ENCODE measurements around the gene CHRND. TPM values are rescaled to one million over a fixed set of nuclear protein-coding genes. Genes with fewer than 3 reads are reported as not detected.

The CHRND gene
- total and polyA plus RNA-seq, 4 experiments from 2014 or later: not detected

GRCh38 chr2:232538671-232539070 is 12.7 kb downstream of the CHRND start:
- Mint-ChIP-seq H3K27ac (no peak overlapping the region), H3K27me3 (peaks cover 3 to 16% of the 10 kb centered on the region in 2 donors), H3K9me3 (peaks cover 0 to 3% (median 0%) of the 10 kb centered on the region in 8 donors), H3K4me3 (no peak overlapping the region), H3K36me3 (peaks cover 0 to 3% of the 10 kb centered on the region in 2 donors), H3K4me1 (peaks cover 3 to 19% (median 5%) of the 10 kb centered on the region in 4 donors)
- no peaks in the 10 kb centered on the region for H3K4me1 ChIP-seq (ENCODE audit: insufficient read depth, low read length)
- no peaks in the 10 kb centered on the region for H3K36me3 ChIP-seq (ENCODE audit: insufficient read depth, low read length)
- CTCF ChIA-PET (ENCODE audit: partially characterized antibody): no interaction called here
- H3K4me3 ChIP-seq (ENCODE audit: low read length in 2 of 2): no peak overlapping the region
- intact Hi-C loops (cut with micrococcal nuclease): no loop called here
- no peak overlapping the region for H3K27ac ChIP-seq (ENCODE audit: low read depth, low read length)
- H3K9me3 ChIP-seq (ENCODE audit: control insufficient read depth in 1 of 2, low read length in 2 of 2): no peaks in the 10 kb centered on the region
- no peaks in the 10 kb centered on the region for H3K27me3 ChIP-seq (ENCODE audit: insufficient read depth, low read length)
- DNase-seq: no peak
- POLR2A ChIA-PET (ENCODE audit: partially characterized antibody): interaction anchor here (0.6 kb wide), 1 partner anchor 12 kb away, joined by 3 read pairs; no protein-coding TSS in a partner anchor

- ChIA-PET CTCF (ENCODE audit: partially characterized antibody) (no interaction called here), POLR2A (ENCODE audit: partially characterized antibody) (interaction anchor here (0.9 to 1.3 kb wide), 2 partner anchors 9 to 11 kb away, joined by 3 to 4 read pairs; partner anchors contain the start of genes EIF4E2 and TIGD1)
- Mint-ChIP-seq H3K27ac (peak within 1 kb of the TSS in 1 of 7 donors; percentile 80), H3K4me1 (peaks cover 4 to 25% (median 8%) of the 10 kb centered on the region in 4 donors), H3K9me3 (peaks cover 0 to 3% (median 0%) of the 10 kb centered on the region in 8 donors), H3K4me3 (no peak within 1 kb of the TSS), H3K27me3 (peaks cover 3 to 16% of the 10 kb centered on the region in 2 donors), H3K36me3 (peaks cover under 1 to 6% of the 10 kb centered on the region in 2 donors)
- DNase-seq: no peak
- Histone ChIP-seq H3K36me3 (ENCODE audit: insufficient read depth, low read length) (no peaks in the 10 kb centered on the region), H3K27me3 (ENCODE audit: insufficient read depth, low read length) (no peaks in the 10 kb centered on the region), H3K27ac (ENCODE audit: low read depth, low read length) (no peak within 1 kb of the TSS), H3K4me3 (ENCODE audit: low read length in 2 of 2) (no peak within 1 kb of the TSS), H3K9me3 (ENCODE audit: control insufficient read depth in 1 of 2, low read length in 2 of 2) (no peaks in the 10 kb centered on the region), H3K4me1 (ENCODE audit: insufficient read depth, low read length) (no peaks in the 10 kb centered on the region)
- intact Hi-C loops (cut with micrococcal nuclease): no loop called here
Observed at GRCh38 chr2:232539298-232540231, 13.6 kb downstream of the CHRND start, which contains the start of gene CHRNG. Gene CHRNG (plus strand): TSS chr2:232539692. CDS start chr2:232539748, 56 bp downstream.

- Mint-ChIP-seq H3K36me3 (peaks cover 3 to 6% of the 10 kb centered on the region in 2 donors), H3K4me3 (no peak overlapping the region), H3K9me3 (peaks cover 0 to 3% (median 0%) of the 10 kb centered on the region in 8 donors), H3K27ac (peak overlapping the region in 1 of 7 donors; percentile 80), H3K4me1 (peaks cover 5 to 29% (median 12%) of the 10 kb centered on the region in 4 donors), H3K27me3 (peaks cover 3 to 16% of the 10 kb centered on the region in 2 donors)
- Histone ChIP-seq H3K4me3 (ENCODE audit: low read length in 2 of 2) (no peak overlapping the region), H3K9me3 (ENCODE audit: control insufficient read depth in 1 of 2, low read length in 2 of 2) (no peaks in the 10 kb centered on the region), H3K4me1 (ENCODE audit: insufficient read depth, low read length) (no peaks in the 10 kb centered on the region), H3K36me3 (ENCODE audit: insufficient read depth, low read length) (no peaks in the 10 kb centered on the region), H3K27ac (ENCODE audit: low read depth, low read length) (no peak overlapping the region), H3K27me3 (ENCODE audit: insufficient read depth, low read length) (no peaks in the 10 kb centered on the region)
- no peak for DNase-seq
- intact Hi-C loops (cut with micrococcal nuclease): no loop called here
- CTCF ChIA-PET (ENCODE audit: partially characterized antibody): no interaction called here
- POLR2A ChIA-PET (ENCODE audit: partially characterized antibody): no interaction called here
Observed at GRCh38 chr2:232540441-232541041, 14.6 kb downstream of the CHRND start.

GRCh38 chr2:232541195-232541960 is 15.4 kb downstream of the CHRND start:
- H3K27me3 Mint-ChIP-seq: peaks cover 2 to 9% of the 10 kb centered on the region in 2 donors
- H3K4me3 ChIP-seq (ENCODE audit: low read length in 2 of 2): no peak overlapping the region
- DNase-seq: no peak
- peaks cover 0 to 3% (median 0%) of the 10 kb centered on the region in 8 donors for H3K9me3 Mint-ChIP-seq
- H3K4me1 Mint-ChIP-seq: peaks cover 10 to 36% (median 18%) of the 10 kb centered on the region in 4 donors
- peaks cover 8 to 10% of the 10 kb centered on the region in 2 donors for H3K36me3 Mint-ChIP-seq
- H3K4me3 Mint-ChIP-seq: no peak overlapping the region
- H3K9me3 ChIP-seq (ENCODE audit: control insufficient read depth in 1 of 2, low read length in 2 of 2): no peaks in the 10 kb centered on the region
- intact Hi-C loops (cut with micrococcal nuclease): no loop called here
- ChIA-PET POLR2A (ENCODE audit: partially characterized antibody) (no interaction called here), CTCF (ENCODE audit: partially characterized antibody) (no interaction called here)
- peak overlapping the region in 1 of 7 donors; percentile 48 for H3K27ac Mint-ChIP-seq
- no peaks in the 10 kb centered on the region for H3K4me1 ChIP-seq (ENCODE audit: insufficient read depth, low read length)
- no peak overlapping the region for H3K27ac ChIP-seq (ENCODE audit: low read depth, low read length)
- no peaks in the 10 kb centered on the region for H3K27me3 ChIP-seq (ENCODE audit: insufficient read depth, low read length)
- H3K36me3 ChIP-seq (ENCODE audit: insufficient read depth, low read length): no peaks in the 10 kb centered on the region

- H3K36me3 Mint-ChIP-seq: peaks cover 12 to 13% of the 10 kb centered on the region in 2 donors
- POLR2A ChIA-PET (ENCODE audit: partially characterized antibody): no interaction called here
- H3K27ac Mint-ChIP-seq: peak overlapping the region in 1 of 7 donors; percentile 46
Observed at GRCh38 chr2:232541961-232542714, 16.2 kb downstream of the CHRND start.

GRCh38 chr2:232542715-232543467 is 16.9 kb downstream of the CHRND start:
- H3K9me3 ChIP-seq (ENCODE audit: control insufficient read depth in 1 of 2, low read length in 2 of 2): no peaks in the 10 kb centered on the region
- H3K36me3 ChIP-seq (ENCODE audit: insufficient read depth, low read length): peaks cover 4% of the 10 kb centered on the region
- H3K27ac ChIP-seq (ENCODE audit: low read depth, low read length): no peak overlapping the region
- no peak for DNase-seq
- POLR2A ChIA-PET (ENCODE audit: partially characterized antibody): no interaction called here
- Mint-ChIP-seq H3K36me3 (peaks cover 18 to 19% of the 10 kb centered on the region in 2 donors), H3K27ac (peak overlapping the region in 2 of 7 donors; percentile 46 to 56), H3K4me1 (peaks cover 17 to 48% (median 29%) of the 10 kb centered on the region in 4 donors), H3K9me3 (no peaks in the 10 kb centered on the region), H3K4me3 (no peak overlapping the region), H3K27me3 (peaks cover 2 to 5% of the 10 kb centered on the region in 2 donors)
- H3K4me3 ChIP-seq (ENCODE audit: low read length in 2 of 2): no peak overlapping the region
- CTCF ChIA-PET (ENCODE audit: partially characterized antibody): no interaction called here
- intact Hi-C loops (cut with micrococcal nuclease): no loop called here
- peaks cover 14% of the 10 kb centered on the region for H3K4me1 ChIP-seq (ENCODE audit: insufficient read depth, low read length)
- no peaks in the 10 kb centered on the region for H3K27me3 ChIP-seq (ENCODE audit: insufficient read depth, low read length)

More at GRCh38 chr2:232541961-232542714, 16.2 kb downstream of the CHRND start:
- Mint-ChIP-seq H3K4me1 (peaks cover 11 to 41% (median 23%) of the 10 kb centered on the region in 4 donors), H3K4me3 (no peak overlapping the region), H3K9me3 (no peaks in the 10 kb centered on the region), H3K27me3 (peaks cover 2 to 5% of the 10 kb centered on the region in 2 donors)
- H3K27me3 ChIP-seq (ENCODE audit: insufficient read depth, low read length): no peaks in the 10 kb centered on the region
- H3K36me3 ChIP-seq (ENCODE audit: insufficient read depth, low read length): peaks cover 4% of the 10 kb centered on the region
- H3K9me3 ChIP-seq (ENCODE audit: control insufficient read depth in 1 of 2, low read length in 2 of 2): no peaks in the 10 kb centered on the region
- no peak overlapping the region for H3K4me3 ChIP-seq (ENCODE audit: low read length in 2 of 2)
- intact Hi-C loops (cut with micrococcal nuclease): no loop called here
- CTCF ChIA-PET (ENCODE audit: partially characterized antibody): no interaction called here
- DNase-seq: no peak
- H3K4me1 ChIP-seq (ENCODE audit: insufficient read depth, low read length): peaks cover 7% of the 10 kb centered on the region
- no peak overlapping the region for H3K27ac ChIP-seq (ENCODE audit: low read depth, low read length)
